HepG2 (cell line): ENCODE data around the gene SCGB1D4. TPM values are rescaled to one million over a fixed set of nuclear protein-coding genes. Genes with fewer than 3 reads are reported as not detected.
A peak's percentile ranks its signal among the peaks of the same experiment; 100 is the strongest.

Experiments
- HNF4G ChIP-seq, 2 experiments: sonication (generic) in 1 of 2; formaldehyde crosslinking in 1 of 2; IDR thresholded peaks; 2 replicates each; pipeline versions ENCODE4 v1.4.0 to v1.6.1; 2011 to 2020; ENCODE audit warnings: borderline replicate concordance in 2 of 2, low read depth in 2 of 2, mild to moderate bottlenecking in 2 of 2, low read length in 1 of 2, missing genetic modification reagents in 1 of 2, moderate library complexity in 1 of 2
- HNRNPUL1 ChIP-seq: fragments of 200-400 bp; formaldehyde crosslinking; IDR thresholded peaks from 2 replicates; pipeline ENCODE4 v1.6.1; 2017; ENCODE audit warnings: low read depth, mild to moderate bottlenecking, low read length, moderate library complexity
- KDM4B ChIP-seq: sonication (generic); formaldehyde crosslinking; IDR thresholded peaks from 2 replicates; pipeline ENCODE4 v1.4.0; 2020; ENCODE audit warnings: missing genetic modification reagents
- PHF21A ChIP-seq: sonication (generic); formaldehyde crosslinking; IDR thresholded peaks from 2 replicates; pipeline ENCODE4 v1.5.0; 2020; ENCODE audit warnings: mild to moderate bottlenecking, missing genetic modification reagents
- POLR2A ChIP-seq, 2 experiments: IDR thresholded peaks; 2 replicates each; pipeline ENCODE4 v1.6.1; 2011; ENCODE audit warnings: low read depth in 2 of 2, low read length in 2 of 2, mild to moderate bottlenecking in 1 of 2, moderate library complexity in 1 of 2; ENCODE audit not compliant: insufficient read depth in 1 of 2
- RBFOX2 ChIP-seq: fragments of 200-400 bp; formaldehyde crosslinking; IDR thresholded peaks from 2 replicates; pipeline ENCODE4 v1.6.1; 2017; ENCODE audit warnings: low read depth, mild to moderate bottlenecking, low read length
- USF2 ChIP-seq, 2 experiments: sonication (generic) in 1 of 2; formaldehyde crosslinking in 1 of 2; IDR thresholded peaks; 2 replicates each; pipeline versions ENCODE4 v1.5.1 to v1.6.1; 2011 to 2020; ENCODE audit warnings: borderline replicate concordance in 1 of 2, low read depth in 1 of 2, low read length in 1 of 2, mild to moderate bottlenecking in 1 of 2, missing genetic modification reagents in 1 of 2, moderate library complexity in 1 of 2
- ZC3H13 ChIP-seq: sonication (generic); formaldehyde crosslinking; IDR thresholded peaks from 2 replicates; pipeline ENCODE4 v1.8.1; 2023; ENCODE audit warnings: mild to moderate bottlenecking, missing genetic modification reagents, moderate library complexity
- ZFX ChIP-seq: sonication (generic); formaldehyde crosslinking; IDR thresholded peaks from 2 replicates; pipeline ENCODE4 v1.4.0; 2020; ENCODE audit warnings: mild to moderate bottlenecking, low read depth, missing genetic modification reagents, moderate library complexity
- ZNF362 ChIP-seq: sonication (generic); formaldehyde crosslinking; IDR thresholded peaks from 2 replicates; pipeline ENCODE4 v1.4.0; 2020; ENCODE audit warnings: missing genetic modification reagents, mild to moderate bottlenecking, borderline replicate concordance
- ZNF580 ChIP-seq: IDR thresholded peaks from 2 replicates; pipeline ENCODE4 v1.6.1; 2016; ENCODE audit warnings: low read depth, borderline replicate concordance
- ZNF687 ChIP-seq: sonication (generic); formaldehyde crosslinking; IDR thresholded peaks from 2 replicates; pipeline ENCODE4 v1.5.1; 2020; ENCODE audit warnings: mild to moderate bottlenecking, missing genetic modification reagents, moderate library complexity
- ZNF766 ChIP-seq: sonication (generic); formaldehyde crosslinking; IDR thresholded peaks from 2 replicates; pipeline ENCODE4 v1.5.0; 2020; ENCODE audit warnings: missing genetic modification reagents, borderline replicate concordance
- ZNF776 ChIP-seq: sonication (generic); formaldehyde crosslinking; IDR thresholded peaks from 2 replicates; pipeline ENCODE4 v1.4.0; 2020; ENCODE audit warnings: mild to moderate bottlenecking, missing genetic modification reagents
- polyA plus RNA-seq, 8 experiments: library from polyadenylated mRNA; depleted of rRNA in 3 of 8; stranded (reverse) in 7 of 8; unstranded in 1 of 8; fragments of >200 nt; fragmentation: Illumina TruSeq in 4 of 8; extraction: Trizol in 4 of 8; gene quantifications; 2 replicates each; pipeline versions ENCODE4 v1.2.1 to v1.2.3, GENCODE V29; 2011 to 2016; ENCODE audit warnings: low read depth in 4 of 8, missing spikeins in 1 of 8, mixed read lengths in 1 of 8; ENCODE audit not compliant: insufficient read depth in 1 of 8
- total RNA-seq, 5 experiments: library from RNA; depleted of rRNA; stranded (reverse); fragments of >200 nt; fragmentation: Illumina TruSeq; extraction: Trizol; gene quantifications; 2 replicates each; pipeline ENCODE4 v1.2.3, GENCODE V29; 2016; ENCODE audit warnings: low read depth in 1 of 5
- TF ChIP-seq, protein P1 (sequence below): sonication (generic); formaldehyde crosslinking; IDR thresholded peaks from 2 replicates; pipeline ENCODE4 v1.5.0; 2020; ENCODE audit warnings: missing genetic modification reagents, mild to moderate bottlenecking, borderline replicate concordance

Gene SCGB1D4
- total and polyA plus RNA-seq, 2 of the 13 experiments (the other 11 are each of a cell fraction or from before 2014, with no cell fraction given) = not detected

- no peak for TF ChIP-seq KDM4B (CRISPR knock-in tag)
- TF ChIP-seq ZC3H13 = peak; percentile 79; the same call in 1 of the 2 replicates
- no peak for TF ChIP-seq HNRNPUL1
- TF ChIP-seq USF2 (IDR thresholded peaks at IDR 0.05; ENCODE audit: low read depth, low read length) = no peak
- TF ChIP-seq USF2 (CRISPR knock-in tag; IDR thresholded peaks at IDR 0.05; ENCODE audit: borderline replicate concordance) = no peak
- peak; percentile 67; the same call in 1 of the 2 replicates for TF ChIP-seq RBFOX2
- TF ChIP-seq POLR2A (IDR thresholded peaks at IDR 0.05; ENCODE audit: insufficient read depth in 1 of 2, low read depth in 2 of 2, low read length in 2 of 2) = peak in 1 of 2 experiments; percentile 74; a peak in 2 of 4 replicates
- no peak for TF ChIP-seq ZNF362
- TF ChIP-seq HNF4G (IDR thresholded peaks at IDR 0.05; ENCODE audit: borderline replicate concordance, low read depth, low read length) = 0 out of 2 replicates have a peak, but pooled peaks have one; percentile 7
- TF ChIP-seq HNF4G (CRISPR knock-in tag; IDR thresholded peaks at IDR 0.05; ENCODE audit: borderline replicate concordance, low read depth) = 0 out of 2 replicates have a peak, but pooled peaks have one; percentile 9
- TF ChIP-seq ZNF580 (CRISPR knock-in tag) = peak; percentile 29; the same call in 1 of the 2 replicates
- peak; percentile 67 for TF ChIP-seq ZFX (CRISPR knock-in tag)
- TF ChIP-seq PHF21A (CRISPR knock-in tag) = peak; percentile 31; the same call in 1 of the 2 replicates
- TF ChIP-seq ZNF687 = peak; percentile 99
- TF ChIP-seq, protein P1, sequence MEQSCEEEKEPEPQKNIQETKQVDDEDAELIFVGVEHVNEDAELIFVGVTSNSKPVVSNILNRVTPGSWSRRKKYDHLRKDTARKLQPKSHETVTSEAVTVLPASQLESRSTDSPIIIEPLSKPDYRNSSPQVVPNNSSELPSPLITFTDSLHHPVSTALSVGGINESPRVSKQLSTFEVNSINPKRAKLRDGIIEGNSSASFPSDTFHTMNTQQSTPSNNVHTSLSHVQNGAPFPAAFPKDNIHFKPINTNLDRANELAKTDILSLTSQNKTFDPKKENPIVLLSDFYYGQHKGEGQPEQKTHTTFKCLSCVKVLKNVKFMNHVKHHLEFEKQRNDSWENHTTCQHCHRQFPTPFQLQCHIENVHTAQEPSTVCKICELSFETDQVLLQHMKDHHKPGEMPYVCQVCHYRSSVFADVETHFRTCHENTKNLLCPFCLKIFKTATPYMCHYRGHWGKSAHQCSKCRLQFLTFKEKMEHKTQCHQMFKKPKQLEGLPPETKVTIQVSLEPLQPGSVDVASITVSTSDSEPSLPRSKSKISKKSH (CRISPR knock-in tag) = peak; percentile 64; the same call in 1 of the 2 replicates
- peak; percentile 23; the same call in 1 of the 2 replicates for TF ChIP-seq ZNF776 (CRISPR knock-in tag)
- no peak for TF ChIP-seq ZNF766 (CRISPR knock-in tag)
Observed at GRCh38 chr11:62337303-62338181, 38.7 kb upstream of the SCGB1D4 start, which contains the start of gene ASRGL1 (continued).
